ENCODE data around the gene CFAP74. TPM values are rescaled to one million over a fixed set of nuclear protein-coding genes. Genes with fewer than 3 reads are reported as not detected.

Gene CFAP74
- total and polyA plus RNA-seq, 2 of the 13 experiments (the other 11 are each of a cell fraction or from before 2014, with no cell fraction given) = 0.27 to 0.62 TPM

DNA sequence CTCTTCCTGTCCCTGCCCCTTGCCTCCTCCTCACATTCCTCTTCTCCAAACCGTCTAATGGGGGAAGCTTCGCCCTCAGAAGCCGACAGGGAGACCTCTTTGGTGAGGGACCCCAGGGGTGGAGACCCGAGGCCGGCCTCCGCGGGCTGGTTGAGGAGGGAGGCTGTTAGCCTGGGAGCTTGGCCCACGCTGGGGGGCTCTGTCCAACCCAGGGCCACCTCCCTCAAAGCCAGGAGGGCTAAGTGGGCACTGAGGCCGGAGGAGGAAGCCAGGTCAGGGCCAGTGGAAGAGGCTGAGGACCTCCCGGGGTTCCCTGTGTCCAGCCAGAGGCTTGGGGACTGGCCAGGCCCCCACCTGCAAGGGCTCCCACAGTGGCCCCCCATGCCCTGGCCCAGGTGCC is 20.9 kb upstream of the CFAP74 start (continued):
- TF ChIP-seq, protein P1, sequence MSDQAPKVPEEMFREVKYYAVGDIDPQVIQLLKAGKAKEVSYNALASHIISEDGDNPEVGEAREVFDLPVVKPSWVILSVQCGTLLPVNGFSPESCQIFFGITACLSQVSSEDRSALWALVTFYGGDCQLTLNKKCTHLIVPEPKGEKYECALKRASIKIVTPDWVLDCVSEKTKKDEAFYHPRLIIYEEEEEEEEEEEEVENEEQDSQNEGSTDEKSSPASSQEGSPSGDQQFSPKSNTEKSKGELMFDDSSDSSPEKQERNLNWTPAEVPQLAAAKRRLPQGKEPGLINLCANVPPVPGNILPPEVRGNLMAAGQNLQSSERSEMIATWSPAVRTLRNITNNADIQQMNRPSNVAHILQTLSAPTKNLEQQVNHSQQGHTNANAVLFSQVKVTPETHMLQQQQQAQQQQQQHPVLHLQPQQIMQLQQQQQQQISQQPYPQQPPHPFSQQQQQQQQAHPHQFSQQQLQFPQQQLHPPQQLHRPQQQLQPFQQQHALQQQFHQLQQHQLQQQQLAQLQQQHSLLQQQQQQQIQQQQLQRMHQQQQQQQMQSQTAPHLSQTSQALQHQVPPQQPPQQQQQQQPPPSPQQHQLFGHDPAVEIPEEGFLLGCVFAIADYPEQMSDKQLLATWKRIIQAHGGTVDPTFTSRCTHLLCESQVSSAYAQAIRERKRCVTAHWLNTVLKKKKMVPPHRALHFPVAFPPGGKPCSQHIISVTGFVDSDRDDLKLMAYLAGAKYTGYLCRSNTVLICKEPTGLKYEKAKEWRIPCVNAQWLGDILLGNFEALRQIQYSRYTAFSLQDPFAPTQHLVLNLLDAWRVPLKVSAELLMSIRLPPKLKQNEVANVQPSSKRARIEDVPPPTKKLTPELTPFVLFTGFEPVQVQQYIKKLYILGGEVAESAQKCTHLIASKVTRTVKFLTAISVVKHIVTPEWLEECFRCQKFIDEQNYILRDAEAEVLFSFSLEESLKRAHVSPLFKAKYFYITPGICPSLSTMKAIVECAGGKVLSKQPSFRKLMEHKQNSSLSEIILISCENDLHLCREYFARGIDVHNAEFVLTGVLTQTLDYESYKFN (CRISPR knock-in tag; conservative IDR thresholded peaks at IDR 0.05) = no peak
- TF ChIP-seq FLYWCH1 (CRISPR knock-in tag; IDR thresholded peaks at IDR 0.05) (no peak), CENPT (CRISPR knock-in tag; IDR thresholded peaks at IDR 0.05; ENCODE audit: low read depth) (no peak), MBD4 (IDR thresholded peaks at IDR 0.05; ENCODE audit: borderline replicate concordance, low read length) (no peak), ZNF619 (CRISPR knock-in tag; IDR thresholded peaks at IDR 0.05) (no peak), ATF1 (CRISPR knock-in tag; IDR thresholded peaks at IDR 0.05) (no peak), SRF (IDR thresholded peaks at IDR 0.05; ENCODE audit: low read depth, low read length) (no peak), RFXAP (CRISPR knock-in tag; IDR thresholded peaks at IDR 0.05; ENCODE audit: borderline replicate concordance) (no peak), SNAI1 (CRISPR knock-in tag; IDR thresholded peaks at IDR 0.05; ENCODE audit: borderline replicate concordance) (no peak), TOPORS (CRISPR knock-in tag; IDR thresholded peaks at IDR 0.05) (no peak)
- TF ChIP-seq, protein P2, sequence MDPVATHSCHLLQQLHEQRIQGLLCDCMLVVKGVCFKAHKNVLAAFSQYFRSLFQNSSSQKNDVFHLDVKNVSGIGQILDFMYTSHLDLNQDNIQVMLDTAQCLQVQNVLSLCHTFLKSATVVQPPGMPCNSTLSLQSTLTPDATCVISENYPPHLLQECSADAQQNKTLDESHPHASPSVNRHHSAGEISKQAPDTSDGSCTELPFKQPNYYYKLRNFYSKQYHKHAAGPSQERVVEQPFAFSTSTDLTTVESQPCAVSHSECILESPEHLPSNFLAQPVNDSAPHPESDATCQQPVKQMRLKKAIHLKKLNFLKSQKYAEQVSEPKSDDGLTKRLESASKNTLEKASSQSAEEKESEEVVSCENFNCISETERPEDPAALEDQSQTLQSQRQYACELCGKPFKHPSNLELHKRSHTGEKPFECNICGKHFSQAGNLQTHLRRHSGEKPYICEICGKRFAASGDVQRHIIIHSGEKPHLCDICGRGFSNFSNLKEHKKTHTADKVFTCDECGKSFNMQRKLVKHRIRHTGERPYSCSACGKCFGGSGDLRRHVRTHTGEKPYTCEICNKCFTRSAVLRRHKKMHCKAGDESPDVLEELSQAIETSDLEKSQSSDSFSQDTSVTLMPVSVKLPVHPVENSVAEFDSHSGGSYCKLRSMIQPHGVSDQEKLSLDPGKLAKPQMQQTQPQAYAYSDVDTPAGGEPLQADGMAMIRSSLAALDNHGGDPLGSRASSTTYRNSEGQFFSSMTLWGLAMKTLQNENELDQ (CRISPR knock-in tag; IDR thresholded peaks at IDR 0.05; ENCODE audit: borderline replicate concordance) = no peak

Measured in HepG2 (cell line).